ENCODE measurements around the gene PRUNE1.

PRUNE1 gene

GRCh38 chr1:151054971-151055547 lies 46.8 kb downstream of the PRUNE1 start:
- DNase-seq (ENCODE audit: low spot score), result no peak

GRCh38 chr1:151055581-151055980 lies 47.3 kb downstream of the PRUNE1 start:
- DNase-seq (ENCODE audit: low spot score), result no peak

GRCh38 chr1:151056149-151056548 lies 47.9 kb downstream of the PRUNE1 start:
- no peak for DNase-seq (ENCODE audit: low spot score)

GRCh38 chr1:151058692-151059091 lies 50.4 kb downstream of the PRUNE1 start:
- DNase-seq (ENCODE audit: low spot score), result no peak

GRCh38 chr1:151059109-151060006 lies 51.1 kb downstream of the PRUNE1 start, which contains the start of gene CDC42SE1:
CDC42SE1 (minus strand) TSS chr1:151059622; CDS start chr1:151055730, 3,892 bp downstream.
- peak; percentile 81 for DNase-seq (ENCODE audit: low spot score)

GRCh38 chr1:151060007-151060656 lies 51.9 kb downstream of the PRUNE1 start, which contains the start of gene MLLT11:
MLLT11 (plus strand) TSS chr1:151060397; CDS start chr1:151067225, 6,828 bp downstream.
- peak; percentile 43 for DNase-seq (ENCODE audit: low spot score)

GRCh38 chr1:151060657-151061421 lies 52.6 kb downstream of the PRUNE1 start:
- no peak for DNase-seq (ENCODE audit: low spot score)

- DNase-seq (ENCODE audit: low spot score), result no peak
These were observed 53.5 kb downstream of the PRUNE1 start for GRCh38 chr1:151061704-151062103.

- no peak for DNase-seq (ENCODE audit: low spot score)
These were observed 54.6 kb downstream of the PRUNE1 start for GRCh38 chr1:151062741-151063371.

- no peak for DNase-seq (ENCODE audit: low spot score)
These were observed 56.9 kb downstream of the PRUNE1 start for GRCh38 chr1:151065089-151065645.

- no peak for DNase-seq (ENCODE audit: low spot score)
These were observed 58.9 kb downstream of the PRUNE1 start for GRCh38 chr1:151067185-151067584.

GRCh38 chr1:151069103-151069486 lies 60.8 kb downstream of the PRUNE1 start:
- no peak for DNase-seq (ENCODE audit: low spot score)

- DNase-seq (ENCODE audit: low spot score), result peak; percentile 77
These were observed 62.4 kb downstream of the PRUNE1 start, which contains the start of gene GABPB2 for GRCh38 chr1:151070474-151071276. GABPB2 (plus strand) TSS chr1:151070761; CDS start chr1:151088190, 17,429 bp downstream.

GRCh38 chr1:151072224-151072623 lies 64.0 kb downstream of the PRUNE1 start:
- DNase-seq (ENCODE audit: low spot score), result no peak
